HL-60 (cell line): ENCODE results near the gene MINPP1.

ENCODE experiments used
- DNase-seq, 2 experiments: peaks; one replicate each; pipeline ENCODE4 v3.0.0-alpha.2; 2010 to 2020; ENCODE audit warnings: low read depth in 1 of 2, low spot score in 1 of 2
- H3K27ac ChIP-seq: fragments of 250-450 bp; sonication (Bioruptor Pico); replicated peaks from 2 replicates; pipeline ENCODE4 v1.5.1; 2020; ENCODE audit warnings: mild to moderate bottlenecking, moderate library complexity
- H3K27me3 ChIP-seq: fragments of 250-450 bp; sonication (Bioruptor Pico); 2 replicates; pipeline ENCODE4 v1.5.1; 2021; ENCODE audit warnings: mild to moderate bottlenecking, moderate library complexity; ENCODE audit not compliant: insufficient read depth, poor library complexity, severe bottlenecking
- H3K4me3 ChIP-seq: replicated peaks from 2 replicates; pipeline ENCODE4 v1.5.1; 2011; ENCODE audit warnings: mild to moderate bottlenecking, control low read depth, low read length; ENCODE audit not compliant: insufficient read depth
- CTCF ChIP-seq: IDR thresholded peaks from one replicate; pipeline ENCODE4 v1.5.1; 2011; ENCODE audit warnings: low read length, control low read depth, inconsistent platforms; ENCODE audit not compliant: insufficient read depth
- GABPA ChIP-seq: IDR thresholded peaks from 2 replicates; pipeline ENCODE4 v1.6.1; 2012; ENCODE audit warnings: low read depth
- POLR2AphosphoS5 ChIP-seq: IDR thresholded peaks from 2 replicates; pipeline ENCODE4 v1.6.1; 2012; ENCODE audit warnings: low read depth
- REST ChIP-seq: IDR thresholded peaks from 2 replicates; pipeline ENCODE4 v1.6.1; 2012; ENCODE audit warnings: low read depth; ENCODE audit not compliant: insufficient replicate concordance
- SPI1 ChIP-seq: IDR thresholded peaks from 2 replicates; pipeline ENCODE4 v1.6.1; 2012; ENCODE audit warnings: low read depth, mild to moderate bottlenecking, borderline replicate concordance

Gene MINPP1

GRCh38 chr10:87578842-87579401, 74.2 kb downstream of the MINPP1 start:
- no peak for TF ChIP-seq CTCF
- no peak for TF ChIP-seq SPI1
- no peak for TF ChIP-seq POLR2AphosphoS5
- TF ChIP-seq REST = no peak
- TF ChIP-seq GABPA = no peak
- no peak overlapping the region for H3K4me3 ChIP-seq
- no peak for DNase-seq
- H3K27me3 ChIP-seq = no peaks in the 10 kb centered on the region
- H3K27ac ChIP-seq = no peak overlapping the region

GRCh38 chr10:87579563-87579962, 74.9 kb downstream of the MINPP1 start:
- Histone ChIP-seq H3K4me3 (no peak overlapping the region), H3K27me3 (no peaks in the 10 kb centered on the region), H3K27ac (no peak overlapping the region)
- TF ChIP-seq REST (no peak), SPI1 (no peak), GABPA (no peak), POLR2AphosphoS5 (no peak), CTCF (no peak)
- DNase-seq = no peak

GRCh38 chr10:87580016-87580415, 75.3 kb downstream of the MINPP1 start:
- no peaks in the 10 kb centered on the region for H3K27me3 ChIP-seq
- no peak for TF ChIP-seq REST
- no peak for TF ChIP-seq POLR2AphosphoS5
- no peak for TF ChIP-seq GABPA
- TF ChIP-seq SPI1 = no peak
- TF ChIP-seq CTCF = no peak
- no peak overlapping the region for H3K4me3 ChIP-seq
- no peak overlapping the region for H3K27ac ChIP-seq
- DNase-seq = no peak
